CD4-positive, CD25-positive, alpha-beta regulatory T cell (primary cell): ENCODE data around the gene WDR90. TPM values are rescaled to one million over a fixed set of nuclear protein-coding genes. Genes with fewer than 3 reads are reported as not detected.

Experiments
- ATAC-seq, 2 donors: fragments of 150-1000 bp; cut with Tn5 transposase; one replicate each; pipeline ENCODE4 v1.10.0; 2021; ENCODE audit warnings: low read depth in 2 of 2, moderate number of reproducible peaks in 2 of 2, moderate library complexity in 1 of 2
- DNase-seq, 3 donors: peaks; one replicate each; pipeline versions ENCODE4 v3.0.0 to v3.0.0-alpha.2; 2012 to 2022; ENCODE audit warnings: mixed read lengths in 1 of 3
- H3K27ac ChIP-seq: one replicate; pipeline ENCODE4 v1.7.0; 2013; ENCODE audit warnings: mild to moderate bottlenecking, low read length; ENCODE audit not compliant: insufficient read depth, poor library complexity, severe bottlenecking
- H3K27me3 ChIP-seq: one replicate; pipeline ENCODE4 v1.7.0; 2013; ENCODE audit warnings: low read length; ENCODE audit not compliant: control insufficient read depth, insufficient read depth
- H3K36me3 ChIP-seq: one replicate; pipeline ENCODE4 v1.7.0; 2013; ENCODE audit warnings: mild to moderate bottlenecking, low read length, moderate library complexity; ENCODE audit not compliant: control insufficient read depth, insufficient read depth
- H3K4me1 ChIP-seq: 2 replicates; pipeline ENCODE4 v1.7.0; 2013; ENCODE audit warnings: mild to moderate bottlenecking, low read length; ENCODE audit not compliant: insufficient read depth, control insufficient read depth, poor library complexity, severe bottlenecking
- H3K4me3 ChIP-seq: one replicate; pipeline ENCODE4 v1.7.0; 2013; ENCODE audit warnings: low read depth, mild to moderate bottlenecking, low read length, moderate library complexity
- H3K9me3 ChIP-seq, 2 experiments: 1 replicate in 1 of 2; 2 replicates in 1 of 2; pipeline ENCODE4 v1.7.0; 2013; ENCODE audit warnings: low read length in 2 of 2, mild to moderate bottlenecking in 1 of 2, moderate library complexity in 1 of 2; ENCODE audit not compliant: control insufficient read depth in 2 of 2
- H3K27ac Mint-ChIP-seq, 3 donors: one replicate each; pipeline ENCODE4 v1.8.0; 2020 to 2022; ENCODE audit warnings: mild to moderate bottlenecking in 3 of 3, mixed read lengths in 3 of 3, moderate library complexity in 2 of 3
- H3K27me3 Mint-ChIP-seq: one replicate; pipeline ENCODE4 v1.8.0; 2022; ENCODE audit warnings: mild to moderate bottlenecking, mixed read lengths
- H3K36me3 Mint-ChIP-seq: one replicate; pipeline ENCODE4 v1.8.0; 2020; ENCODE audit warnings: mixed read lengths
- H3K4me1 Mint-ChIP-seq, 4 donors: one replicate each; pipeline ENCODE4 v1.8.0; 2020 to 2022; ENCODE audit warnings: mixed read lengths in 4 of 4, mild to moderate bottlenecking in 1 of 4
- H3K4me3 Mint-ChIP-seq, 4 donors: one replicate each; pipeline ENCODE4 v1.8.0; 2020 to 2022; ENCODE audit warnings: mild to moderate bottlenecking in 4 of 4, mixed read lengths in 4 of 4, moderate library complexity in 3 of 4
- H3K9me3 Mint-ChIP-seq, 7 donors: one replicate each; pipeline ENCODE4 v1.8.0; 2020 to 2022; ENCODE audit warnings: mixed read lengths in 7 of 7, mild to moderate bottlenecking in 3 of 7, moderate library complexity in 2 of 7
- polyA plus RNA-seq, 4 donors: library from polyadenylated mRNA; unstranded; fragments of 300-500 nt; fragmentation: Illumina TruSeq; gene quantifications; one replicate each; pipeline ENCODE4 v1.2.3, GENCODE V29; 2021
- total RNA-seq: library from RNA; stranded (reverse); gene quantifications from one replicate; pipeline ENCODE4 v1.2.3, GENCODE V29; 2022

WDR90 gene
- total and polyA plus RNA-seq, 5 donors from 2014 or later = 0.89 to 11.4 (median 1.1) TPM

DNA sequence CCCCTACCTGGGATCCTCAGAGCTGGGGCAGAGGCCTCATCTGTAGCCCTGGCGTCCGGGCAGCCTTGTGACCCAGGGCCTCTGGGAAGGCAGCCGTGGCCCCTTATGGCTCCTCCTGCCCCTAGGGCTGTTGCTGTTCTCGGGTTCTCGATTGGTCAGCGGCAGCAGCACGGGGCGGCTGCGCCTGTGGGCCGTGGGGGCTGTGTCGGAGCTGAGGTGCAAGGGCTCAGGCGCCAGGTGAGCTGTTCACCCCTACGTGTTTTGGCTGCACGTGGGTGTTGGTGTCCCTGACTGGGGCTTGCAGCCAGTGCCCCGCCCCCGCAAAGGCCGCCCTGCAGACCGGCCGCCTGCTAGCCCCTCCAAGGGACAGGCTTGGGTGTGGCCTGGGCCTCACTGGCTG, 12.9 kb downstream of the WDR90 start:
- no peak overlapping the region for H3K27ac ChIP-seq
- Mint-ChIP-seq H3K4me1 (peaks cover 0 to 7% (median 0%) of the 10 kb centered on the region in 4 donors), H3K27me3 (no peaks in the 10 kb centered on the region), H3K27ac (no peak overlapping the region), H3K4me3 (no peak overlapping the region), H3K36me3 (no peaks in the 10 kb centered on the region), H3K9me3 (no peaks in the 10 kb centered on the region)
- DNase-seq (no peak), ATAC-seq (no peak)
- H3K4me1 ChIP-seq = peaks cover 10% of the 10 kb centered on the region
- no peaks in the 10 kb centered on the region for H3K36me3 ChIP-seq
- H3K4me3 ChIP-seq = no peak overlapping the region
- H3K27me3 ChIP-seq = no peaks in the 10 kb centered on the region
- no peaks in the 10 kb centered on the region for H3K9me3 ChIP-seq

DNA sequence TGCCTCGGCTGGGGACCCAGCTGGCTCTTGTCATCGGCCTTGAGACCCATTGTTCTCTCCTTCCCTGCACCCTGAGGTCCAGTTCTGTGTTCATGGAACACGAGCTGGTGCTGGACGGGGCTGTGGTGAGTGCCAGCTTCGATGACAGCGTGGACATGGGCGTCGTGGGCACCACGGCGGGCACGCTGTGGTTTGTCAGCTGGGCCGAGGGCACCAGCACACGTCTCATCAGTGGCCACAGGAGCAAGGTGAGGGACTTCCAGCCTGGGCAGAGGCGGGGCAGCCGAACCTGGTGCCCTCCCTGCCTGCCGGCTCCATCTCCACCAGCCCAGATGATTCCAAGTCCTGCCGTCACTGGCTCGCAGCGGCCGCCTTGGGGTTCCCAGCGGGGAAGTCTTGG, 13.4 kb downstream of the WDR90 start:
- Histone ChIP-seq H3K36me3 (no peaks in the 10 kb centered on the region), H3K4me3 (no peak overlapping the region), H3K27me3 (no peaks in the 10 kb centered on the region), H3K4me1 (peaks cover 15% of the 10 kb centered on the region), H3K27ac (no peak overlapping the region), H3K9me3 (no peaks in the 10 kb centered on the region)
- no peaks in the 10 kb centered on the region for H3K9me3 Mint-ChIP-seq
- no peaks in the 10 kb centered on the region for H3K27me3 Mint-ChIP-seq
- no peak overlapping the region for H3K27ac Mint-ChIP-seq
- no peak overlapping the region for H3K4me3 Mint-ChIP-seq
- ATAC-seq (no peak), DNase-seq (no peak)
- H3K4me1 Mint-ChIP-seq = peaks cover 0 to 9% (median 1%) of the 10 kb centered on the region in 4 donors
- no peaks in the 10 kb centered on the region for H3K36me3 Mint-ChIP-seq

DNA sequence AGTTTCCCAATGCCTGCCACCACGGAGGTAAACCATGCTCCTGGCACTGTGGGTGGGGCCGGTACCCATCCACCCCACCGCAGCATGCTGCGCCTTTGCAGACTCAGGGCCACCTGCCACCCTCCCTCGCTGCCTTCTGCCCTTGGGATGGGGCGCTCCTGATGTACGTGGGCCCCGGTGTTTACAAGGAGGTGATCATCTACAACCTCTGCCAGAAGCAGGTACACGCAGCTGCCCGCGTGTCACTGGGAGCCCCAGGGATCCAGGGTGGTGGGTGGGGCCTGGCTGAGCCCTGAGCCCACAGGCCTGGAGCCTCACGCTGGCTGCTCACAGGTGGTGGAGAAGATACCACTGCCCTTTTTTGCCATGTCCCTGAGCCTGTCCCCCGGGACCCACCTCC, 17.4 kb downstream of the WDR90 start:
- H3K4me3 Mint-ChIP-seq = no peak overlapping the region
- DNase-seq (no peak), ATAC-seq (no peak)
- H3K27ac ChIP-seq = no peak overlapping the region
- H3K9me3 Mint-ChIP-seq = no peaks in the 10 kb centered on the region
- no peaks in the 10 kb centered on the region for H3K36me3 Mint-ChIP-seq
- H3K36me3 ChIP-seq = peaks cover 8% of the 10 kb centered on the region
- H3K4me1 ChIP-seq = peaks cover 25% of the 10 kb centered on the region
- H3K4me3 ChIP-seq = no peak overlapping the region
- H3K27me3 Mint-ChIP-seq = no peaks in the 10 kb centered on the region
- H3K9me3 ChIP-seq = no peaks in the 10 kb centered on the region
- no peaks in the 10 kb centered on the region for H3K27me3 ChIP-seq
- H3K27ac Mint-ChIP-seq = no peak overlapping the region
- peaks cover 0 to 15% (median 2%) of the 10 kb centered on the region in 4 donors for H3K4me1 Mint-ChIP-seq

DNA sequence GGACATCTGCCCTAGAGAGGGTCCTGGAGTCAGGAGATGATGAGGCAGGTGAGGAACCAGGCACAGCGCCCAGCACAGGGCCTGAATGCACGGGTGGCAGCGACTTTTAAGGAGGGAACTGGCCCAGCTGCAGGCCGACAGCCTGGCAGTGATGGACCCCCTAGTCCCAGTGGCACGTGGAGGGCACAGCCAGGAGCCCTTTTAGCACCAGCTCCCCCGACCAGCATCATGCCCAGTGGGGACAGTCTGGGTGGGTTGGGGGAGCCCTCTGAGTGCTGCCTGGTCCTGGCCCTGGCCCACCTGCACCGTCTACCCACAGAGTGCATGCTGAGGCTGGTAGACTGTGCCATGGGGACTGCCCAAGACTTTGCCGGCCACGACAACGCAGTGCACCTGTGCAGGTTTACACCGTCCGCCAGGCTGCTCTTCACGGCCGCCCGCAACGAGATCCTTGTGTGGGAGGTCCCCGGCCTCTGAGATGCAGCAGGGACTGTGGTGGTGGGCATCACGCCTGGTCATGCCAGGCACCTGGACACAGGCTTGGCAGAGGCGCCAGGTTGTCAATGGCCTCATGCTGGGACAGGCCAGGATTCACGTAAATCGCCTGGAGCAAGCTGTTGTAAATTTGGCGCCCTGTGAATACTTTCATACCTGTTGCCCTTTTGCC, 18.1 kb downstream of the WDR90 start:
- no peak for DNase-seq
- Histone ChIP-seq H3K4me3 (peak overlapping the region; percentile 64), H3K27ac (peak overlapping the region; percentile 75), H3K36me3 (peaks cover 12% of the 10 kb centered on the region), H3K4me1 (peaks cover 25% of the 10 kb centered on the region), H3K9me3 (no peaks in the 10 kb centered on the region), H3K27me3 (no peaks in the 10 kb centered on the region)
- no peaks in the 10 kb centered on the region for H3K36me3 Mint-ChIP-seq
- H3K27me3 Mint-ChIP-seq = no peaks in the 10 kb centered on the region
- H3K4me1 Mint-ChIP-seq = peaks cover 0 to 15% (median 2%) of the 10 kb centered on the region in 4 donors
- no peaks in the 10 kb centered on the region for H3K9me3 Mint-ChIP-seq
- peak overlapping the region; percentile 78 to 89 (median 84) for H3K4me3 Mint-ChIP-seq
- peak overlapping the region; percentile 74 to 87 (median 79) for H3K27ac Mint-ChIP-seq
- no peak for ATAC-seq

DNA sequence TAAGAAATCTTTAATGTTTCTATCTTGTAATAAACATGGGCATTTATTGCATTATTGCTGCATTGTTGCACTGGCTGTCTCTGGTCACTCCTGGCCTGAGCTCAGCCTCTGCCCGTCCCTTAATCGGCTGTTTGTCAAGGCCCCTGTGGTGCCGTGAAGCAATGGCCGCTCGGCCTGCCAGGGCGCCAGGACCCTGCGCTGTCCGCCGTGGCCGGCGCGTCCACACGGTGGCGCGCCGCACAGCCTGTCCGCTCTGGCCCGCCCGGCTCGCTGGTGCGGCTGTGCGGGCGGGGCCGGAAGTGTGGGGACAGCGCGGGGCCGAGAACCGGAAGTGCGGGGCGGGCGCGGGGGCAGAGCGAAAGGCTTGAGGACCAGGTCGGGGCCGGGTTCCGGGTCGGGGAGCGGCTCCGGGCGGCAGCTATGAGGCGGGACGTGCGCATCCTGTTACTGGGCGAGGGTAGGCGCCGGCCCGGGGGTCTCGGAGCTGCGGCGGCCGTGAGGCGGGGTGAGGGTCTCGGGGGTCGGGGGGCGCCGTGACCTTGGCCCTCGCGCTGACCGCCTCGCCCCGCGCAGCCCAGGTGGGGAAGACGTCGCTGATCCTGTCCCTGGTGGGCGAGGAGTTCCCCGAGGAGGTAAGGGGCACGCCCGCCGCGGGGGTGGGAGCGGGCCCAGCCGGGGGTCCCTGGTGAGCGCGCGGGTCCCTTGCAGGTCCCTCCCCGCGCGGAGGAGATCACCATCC, 18.8 kb downstream of the WDR90 start, which contains the start of gene RHOT2:
RHOT2 (plus strand) TSS at position 353 of the 739 bp plus-strand sequence; CDS start at position 421, 68 bp downstream.
- Mint-ChIP-seq H3K36me3 (no peaks in the 10 kb centered on the region), H3K4me3 (peak within 1 kb of the TSS; percentile 78 to 91 (median 84)), H3K4me1 (peaks cover 0 to 14% (median 2%) of the 10 kb centered on the region in 4 donors), H3K9me3 (no peaks in the 10 kb centered on the region), H3K27me3 (no peaks in the 10 kb centered on the region), H3K27ac (peak within 1 kb of the TSS; percentile 74 to 87 (median 79))
- Histone ChIP-seq H3K27me3 (no peaks in the 10 kb centered on the region), H3K9me3 (no peaks in the 10 kb centered on the region), H3K4me3 (peak within 1 kb of the TSS; percentile 64), H3K4me1 (peaks cover 25% of the 10 kb centered on the region), H3K36me3 (peaks cover 16% of the 10 kb centered on the region), H3K27ac (peak within 1 kb of the TSS; percentile 75)
- DNase-seq (peak; percentile 86 to 96 (median 93)), ATAC-seq (peak; percentile 96 to 98)

DNA sequence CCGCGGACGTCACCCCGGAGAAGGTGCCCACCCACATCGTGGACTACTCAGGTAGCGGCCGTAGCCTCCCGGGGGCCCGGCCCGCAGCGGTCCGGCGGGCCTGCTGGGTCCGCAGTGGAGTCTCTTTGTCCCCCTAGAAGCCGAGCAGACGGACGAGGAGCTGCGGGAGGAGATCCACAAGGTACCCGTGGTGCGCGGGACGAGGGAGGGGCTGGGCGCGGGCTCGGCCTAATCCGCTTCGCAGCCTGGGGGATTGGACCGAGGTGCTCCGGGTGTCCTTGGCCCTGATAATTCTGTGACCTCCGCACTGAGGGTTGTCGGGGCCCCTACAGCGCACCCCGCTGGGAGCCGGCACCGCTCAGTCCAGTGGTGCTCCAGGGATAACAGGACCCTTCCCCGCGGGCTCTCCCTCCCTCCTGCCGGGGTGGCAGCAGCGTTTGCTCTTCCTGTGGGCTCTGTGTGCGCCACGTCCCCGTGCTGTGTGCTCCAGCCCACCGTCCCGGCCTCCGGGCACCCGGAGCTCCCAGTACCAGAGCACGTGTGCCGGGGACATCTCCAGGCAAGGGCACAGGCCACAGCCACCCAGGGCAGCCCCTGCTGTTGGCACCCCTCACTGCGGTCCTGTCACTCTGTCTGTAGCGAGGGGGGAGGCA, 19.5 kb downstream of the WDR90 start:
- Histone ChIP-seq H3K27me3 (no peaks in the 10 kb centered on the region), H3K4me1 (peaks cover 25% of the 10 kb centered on the region), H3K27ac (peak overlapping the region; percentile 75), H3K4me3 (no peak overlapping the region), H3K9me3 (no peaks in the 10 kb centered on the region), H3K36me3 (peaks cover 17% of the 10 kb centered on the region)
- H3K27ac Mint-ChIP-seq = peak overlapping the region in 1 of 3 donors; percentile 67
- H3K4me3 Mint-ChIP-seq = peak overlapping the region in 3 of 4 donors; percentile 75 to 91 (median 78)
- DNase-seq (no peak), ATAC-seq (no peak)
- no peaks in the 10 kb centered on the region for H3K36me3 Mint-ChIP-seq
- H3K4me1 Mint-ChIP-seq = peaks cover 0 to 12% (median 2%) of the 10 kb centered on the region in 4 donors
- no peaks in the 10 kb centered on the region for H3K9me3 Mint-ChIP-seq
- no peaks in the 10 kb centered on the region for H3K27me3 Mint-ChIP-seq

DNA sequence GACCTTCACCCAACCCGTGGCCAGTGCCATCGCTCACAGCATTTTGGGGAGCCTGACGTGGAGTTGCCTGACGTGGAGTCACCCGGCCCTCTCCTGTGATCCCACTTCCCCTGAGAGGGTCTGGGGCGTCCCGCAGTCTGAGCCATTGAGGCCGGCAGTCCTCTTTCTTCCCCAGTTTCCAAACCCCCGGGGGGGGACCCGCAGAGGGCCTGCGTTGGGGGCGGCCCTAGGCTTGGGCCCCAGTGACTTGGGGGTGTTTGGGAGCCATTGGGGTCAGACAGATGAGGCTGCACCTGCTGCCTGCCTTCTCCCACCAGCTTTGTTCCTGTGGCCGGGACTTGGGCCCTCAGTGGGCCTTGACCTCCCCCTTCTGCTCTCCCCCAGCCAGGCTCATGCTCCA, 20.5 kb downstream of the WDR90 start:
- Histone ChIP-seq H3K27me3 (no peaks in the 10 kb centered on the region), H3K27ac (no peak overlapping the region), H3K4me3 (no peak overlapping the region), H3K36me3 (peaks cover 17% of the 10 kb centered on the region), H3K9me3 (no peaks in the 10 kb centered on the region), H3K4me1 (peaks cover 26% of the 10 kb centered on the region)
- H3K27me3 Mint-ChIP-seq = no peaks in the 10 kb centered on the region
- peak overlapping the region; percentile 38 to 75 (median 60) for H3K4me3 Mint-ChIP-seq
- ATAC-seq (no peak), DNase-seq (no peak)
- H3K36me3 Mint-ChIP-seq = no peaks in the 10 kb centered on the region
- peak overlapping the region in 1 of 3 donors; percentile 65 for H3K27ac Mint-ChIP-seq
- peaks cover 0 to 13% (median 2%) of the 10 kb centered on the region in 4 donors for H3K4me1 Mint-ChIP-seq
- no peaks in the 10 kb centered on the region for H3K9me3 Mint-ChIP-seq
